Karpas-422 (cell line): Measurements from ENCODE around the gene NCBP2L. TPM values are rescaled to one million over a fixed set of nuclear protein-coding genes. Genes with fewer than 3 reads are reported as not detected.
"Not testable (repeated sequence)": the region's sequence is repeated elsewhere in the genome, so short reads cannot be mapped to it uniquely, and the experiment has no call there.

Source experiments
- DNase-seq: peaks from one replicate; pipeline ENCODE4 v3.0.0-alpha.2; 2015
- H2AFZ ChIP-seq: fragments of 200-600 bp; sonication (generic); 2 replicates; pipeline ENCODE4 v1.6.1; 2014; ENCODE audit warnings: antibody characterized with exemption, low read length, mixed read lengths
- H3K27ac ChIP-seq: fragments of 200-600 bp; sonication (generic); 2 replicates; pipeline ENCODE4 v1.5.1; 2014; ENCODE audit warnings: mild to moderate bottlenecking, low read length, moderate library complexity
- H3K27me3 ChIP-seq: fragments of 200-600 bp; sonication (generic); 2 replicates; pipeline ENCODE4 v1.6.1; 2014; ENCODE audit warnings: low read length, mixed read lengths
- H3K36me3 ChIP-seq: fragments of 200-600 bp; sonication (generic); 2 replicates; pipeline ENCODE4 v1.6.1; 2014; ENCODE audit warnings: low read length, mixed read lengths; ENCODE audit not compliant: insufficient read depth
- H3K4me1 ChIP-seq: fragments of 200-600 bp; sonication (generic); 2 replicates; pipeline ENCODE4 v1.6.1; 2014; ENCODE audit warnings: mild to moderate bottlenecking, low read length, mixed read lengths
- H3K4me2 ChIP-seq: fragments of 200-600 bp; sonication (generic); 2 replicates; pipeline ENCODE4 v1.6.1; 2014; ENCODE audit warnings: low read length, low read depth, mild to moderate bottlenecking; ENCODE audit not compliant: poor library complexity, severe bottlenecking
- H3K4me3 ChIP-seq: fragments of 200-600 bp; sonication (generic); 2 replicates; pipeline ENCODE4 v1.5.1; 2014; ENCODE audit warnings: mild to moderate bottlenecking, antibody characterized with exemption, low read length, mixed read lengths
- H3K79me2 ChIP-seq: fragments of 200-600 bp; sonication (generic); 2 replicates; pipeline ENCODE4 v1.6.1; 2014; ENCODE audit warnings: mild to moderate bottlenecking, low read length, mixed read lengths
- H3K9ac ChIP-seq: fragments of 200-600 bp; sonication (generic); 2 replicates; pipeline ENCODE4 v1.6.0; 2014; ENCODE audit warnings: low read length
- H3K9me2 ChIP-seq: fragments of 200-600 bp; sonication (generic), shearing (Covaris generic); replicated peaks from 2 replicates; pipeline ENCODE4 v1.6.0; 2014; ENCODE audit warnings: mild to moderate bottlenecking, low read length, moderate library complexity; ENCODE audit not compliant: insufficient read depth
- H3K9me3 ChIP-seq: fragments of 300-700, 200-600 bp; sonication (generic); 2 replicates; pipeline ENCODE4 v1.6.1; 2014; ENCODE audit warnings: low read length, mixed read lengths
- H4K20me1 ChIP-seq: fragments of 200-600 bp; sonication (generic); 2 replicates; pipeline ENCODE4 v1.6.1; 2014; ENCODE audit warnings: mild to moderate bottlenecking, antibody characterized with exemption, low read length, low read depth; ENCODE audit not compliant: insufficient read depth
- total RNA-seq: library from RNA; depleted of rRNA; stranded (reverse); fragments of >200 nt; shearing (Covaris generic); gene quantifications from 2 replicates; pipeline ENCODE4 v1.2.3, GENCODE V29; 2014; ENCODE audit warnings: low replicate concordance

Gene NCBP2L
- total RNA-seq, 1 experiment from 2014 or later, result not detected

DNA sequence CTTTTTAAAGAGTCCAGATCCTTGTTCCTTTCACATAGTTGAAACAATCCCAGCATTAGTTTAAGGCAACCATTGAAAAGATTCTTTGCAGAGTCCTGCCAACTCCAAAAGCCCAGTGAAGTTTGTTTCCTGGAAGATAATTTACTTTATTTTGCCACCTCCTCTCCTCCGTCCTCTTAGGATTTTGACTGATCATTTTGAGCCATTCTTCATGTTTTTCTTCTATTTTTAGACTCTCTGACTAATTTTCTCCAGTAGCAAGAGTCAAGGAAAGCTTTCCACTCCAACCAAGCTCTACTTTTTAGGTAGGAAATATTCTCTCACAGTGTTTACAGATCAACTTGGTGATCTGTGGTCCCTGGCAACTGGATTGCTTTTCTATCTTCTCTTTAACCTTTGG lies 10.3 kb downstream of the NCBP2L start:
- no peak overlapping the region for H2AFZ ChIP-seq
- no peaks in the 10 kb centered on the region for H3K36me3 ChIP-seq
- H3K4me1 ChIP-seq, result no peaks in the 10 kb centered on the region
- H3K4me2 ChIP-seq, result no peak overlapping the region
- H3K4me3 ChIP-seq, result no peak overlapping the region
- H3K9ac ChIP-seq, result no peak overlapping the region
- H3K27me3 ChIP-seq, result no peaks in the 10 kb centered on the region
- no peaks in the 10 kb centered on the region for H3K9me3 ChIP-seq
- DNase-seq, result no peak
- no peak overlapping the region for H3K27ac ChIP-seq
- no peaks in the 10 kb centered on the region for H4K20me1 ChIP-seq
- no peaks in the 10 kb centered on the region for H3K79me2 ChIP-seq
- H3K9me2 ChIP-seq, result no peaks in the 10 kb centered on the region

DNA sequence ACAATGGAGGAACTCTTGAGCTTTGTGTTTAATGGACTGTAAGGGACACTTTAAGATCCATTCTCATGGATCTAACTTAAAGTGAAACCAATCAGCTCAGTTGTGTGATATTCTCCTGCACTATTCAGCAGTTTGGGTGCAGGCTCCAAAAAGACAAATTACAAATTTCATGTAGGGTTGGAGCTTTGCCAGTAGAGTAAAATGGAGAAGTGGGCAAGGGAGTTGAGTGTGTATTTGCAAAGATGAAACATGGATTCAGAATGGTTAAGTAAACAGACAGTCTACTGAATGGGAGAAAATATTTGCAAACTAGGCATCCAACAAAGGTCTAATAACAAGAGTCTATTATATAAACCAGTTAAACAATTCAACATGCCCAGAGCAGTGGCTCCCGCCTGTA lies 26.9 kb downstream of the NCBP2L start:
- Histone ChIP-seq H3K27ac (no peak overlapping the region), H3K9ac (no peak overlapping the region), H3K27me3 (no peaks in the 10 kb centered on the region), H3K79me2 (no peaks in the 10 kb centered on the region), H3K9me3 (peaks cover 4% of the 10 kb centered on the region; the same call in 1 of the 2 replicates), H2AFZ (no peak overlapping the region), H3K4me3 (no peak overlapping the region), H3K9me2 (no peaks in the 10 kb centered on the region), H3K36me3 (no peaks in the 10 kb centered on the region), H4K20me1 (no peaks in the 10 kb centered on the region), H3K4me2 (no peak overlapping the region), H3K4me1 (no peaks in the 10 kb centered on the region)
- DNase-seq, result no peak

DNA sequence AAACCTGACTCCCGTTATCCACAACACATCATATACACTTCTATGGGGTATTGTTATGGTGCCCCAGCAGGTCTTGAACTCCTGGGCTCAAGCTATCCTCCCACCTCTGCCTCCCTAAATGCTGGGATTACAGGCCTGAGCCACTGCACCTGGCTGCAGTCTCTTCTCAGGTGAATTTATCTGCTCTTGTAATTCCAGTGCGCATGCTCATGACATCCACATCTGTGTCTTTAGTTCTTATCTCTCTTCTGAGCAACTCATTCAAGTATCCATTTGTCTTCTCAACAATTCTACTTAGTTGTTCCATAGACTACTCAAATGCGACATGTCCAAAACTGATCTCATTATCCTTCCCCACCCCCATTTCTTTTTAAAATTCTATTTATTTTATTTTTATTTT lies 27.6 kb downstream of the NCBP2L start:
- H3K9me3 ChIP-seq, result peaks cover 4% of the 10 kb centered on the region; the same call in 1 of the 2 replicates
- no peaks in the 10 kb centered on the region for H3K79me2 ChIP-seq
- no peak overlapping the region for H2AFZ ChIP-seq
- DNase-seq, result no peak
- H3K27me3 ChIP-seq, result no peaks in the 10 kb centered on the region
- H3K4me2 ChIP-seq, result no peak overlapping the region
- H3K4me1 ChIP-seq, result no peaks in the 10 kb centered on the region
- no peaks in the 10 kb centered on the region for H3K36me3 ChIP-seq
- H3K9me2 ChIP-seq, result no peaks in the 10 kb centered on the region
- no peak overlapping the region for H3K9ac ChIP-seq
- no peak overlapping the region for H3K27ac ChIP-seq
- no peaks in the 10 kb centered on the region for H4K20me1 ChIP-seq
- H3K4me3 ChIP-seq, result no peak overlapping the region

DNA sequence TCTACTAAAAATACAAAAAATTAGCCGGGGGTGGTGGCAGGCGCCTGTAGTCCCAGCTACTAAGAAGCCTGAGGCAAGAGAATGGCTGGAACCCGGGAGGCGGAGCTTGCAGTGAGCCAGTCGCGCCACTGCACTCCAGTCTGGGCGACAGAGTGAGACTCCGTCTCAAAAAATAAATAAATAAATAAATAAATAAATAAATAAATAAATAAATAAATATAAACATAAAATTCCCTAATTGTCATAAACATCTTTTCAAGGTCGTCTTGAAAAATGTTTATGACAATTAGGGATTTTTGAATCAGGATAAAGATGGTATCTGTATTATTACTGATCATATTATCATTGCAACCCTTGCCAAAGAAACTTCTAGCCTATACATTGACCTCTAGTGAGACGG lies 32.5 kb downstream of the NCBP2L start:
- H3K9me2 ChIP-seq, result not testable (repeated sequence)

DNA sequence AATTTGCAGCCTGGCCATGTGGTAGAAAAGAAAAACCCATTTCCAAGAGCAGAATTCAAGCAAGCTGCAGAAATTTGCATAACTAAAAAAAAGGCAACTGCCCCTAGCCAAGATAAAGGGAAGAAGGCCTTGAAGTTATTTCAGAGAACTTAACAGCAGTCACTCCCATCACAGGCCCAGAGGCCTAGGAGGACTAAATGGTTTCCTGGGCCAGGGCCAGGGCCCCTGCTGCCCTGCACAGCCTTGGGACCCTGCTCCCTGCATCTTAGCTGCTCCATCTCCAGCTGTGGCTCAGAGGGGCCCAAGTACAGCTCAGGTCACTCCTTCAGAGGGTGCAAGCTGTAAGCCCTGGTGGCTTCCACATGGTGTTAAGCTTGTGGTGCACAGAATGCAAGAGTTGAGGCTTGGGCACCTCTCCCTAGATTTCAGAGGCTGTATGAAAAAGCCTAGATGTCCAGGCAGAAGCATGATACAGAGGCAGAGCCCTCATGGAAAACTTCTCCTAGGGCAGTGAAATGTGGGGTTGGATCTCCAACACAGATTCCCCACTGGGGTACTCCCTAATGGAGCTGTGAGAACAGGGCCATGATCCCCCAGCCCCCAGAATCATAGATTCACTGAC lies 41.5 kb downstream of the NCBP2L start:
- Histone ChIP-seq H3K27ac (no peak overlapping the region), H3K4me2 (no peak overlapping the region), H3K4me1 (no peaks in the 10 kb centered on the region), H3K79me2 (no peaks in the 10 kb centered on the region), H3K27me3 (no peaks in the 10 kb centered on the region), H3K36me3 (no peaks in the 10 kb centered on the region), H3K9ac (no peak overlapping the region), H4K20me1 (no peaks in the 10 kb centered on the region), H3K4me3 (no peak overlapping the region), H2AFZ (no peak overlapping the region), H3K9me3 (peaks cover 4% of the 10 kb centered on the region; the same call in 1 of the 2 replicates), H3K9me2 (no peaks in the 10 kb centered on the region)
- no peak for DNase-seq

More for the DNA sequence above, 32.5 kb downstream of the NCBP2L start:
- not testable (repeated sequence) for H3K4me2 ChIP-seq, H3K4me3 ChIP-seq, H2AFZ ChIP-seq, H3K27ac ChIP-seq, DNase-seq, H3K9ac ChIP-seq, H3K4me1 ChIP-seq, H3K9me3 ChIP-seq, H3K27me3 ChIP-seq, H3K36me3 ChIP-seq, H3K79me2 ChIP-seq, H4K20me1 ChIP-seq

DNA sequence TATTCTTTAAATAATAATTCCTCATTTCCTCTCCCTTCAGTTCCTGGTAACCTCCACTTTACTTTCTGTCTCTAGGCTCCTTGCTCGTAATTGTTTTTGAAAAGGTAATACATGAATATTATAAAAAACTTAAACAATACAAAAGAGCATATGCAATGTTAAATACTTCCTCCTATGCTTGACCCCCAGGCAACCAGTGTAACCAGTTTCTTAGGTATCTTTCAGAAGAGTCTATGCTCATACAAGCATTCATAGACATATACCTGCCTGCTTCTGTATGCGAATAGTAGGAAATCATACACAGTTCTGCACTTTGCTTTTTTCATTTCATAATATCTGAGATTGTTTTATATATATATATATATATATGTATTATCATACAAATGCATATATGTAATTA lies 45.5 kb downstream of the NCBP2L start:
- Histone ChIP-seq H2AFZ (no peak overlapping the region), H3K36me3 (no peaks in the 10 kb centered on the region), H3K9me3 (peaks cover 4% of the 10 kb centered on the region; the same call in 1 of the 2 replicates), H3K4me1 (peaks cover 12% of the 10 kb centered on the region; the same call in 1 of the 2 replicates), H4K20me1 (no peaks in the 10 kb centered on the region), H3K4me2 (no peak overlapping the region), H3K27ac (no peak overlapping the region), H3K9me2 (no peaks in the 10 kb centered on the region), H3K27me3 (no peaks in the 10 kb centered on the region), H3K9ac (no peak overlapping the region), H3K4me3 (no peak overlapping the region), H3K79me2 (no peaks in the 10 kb centered on the region)
- no peak for DNase-seq

DNA sequence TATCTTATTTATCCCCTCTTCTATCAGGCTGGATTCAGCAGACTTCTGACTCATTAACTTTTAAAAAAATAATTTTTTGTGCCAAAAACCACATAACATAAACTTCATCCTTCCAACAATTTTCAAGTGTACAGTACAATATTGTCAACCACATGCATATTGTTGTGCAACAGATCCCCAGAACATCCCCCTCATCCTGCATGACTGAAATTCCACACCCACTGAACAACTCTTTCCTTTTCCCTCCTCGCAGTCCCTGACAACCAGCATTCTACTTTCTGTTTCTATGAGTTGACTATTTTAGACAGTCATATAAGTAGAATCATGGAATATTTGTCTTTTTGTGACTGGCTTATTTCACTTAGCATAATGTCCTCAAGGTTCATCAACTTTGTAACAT lies 45.9 kb downstream of the NCBP2L start:
- Histone ChIP-seq H2AFZ (no peak overlapping the region), H3K27me3 (no peaks in the 10 kb centered on the region), H3K9ac (no peak overlapping the region), H3K36me3 (no peaks in the 10 kb centered on the region), H3K9me2 (no peaks in the 10 kb centered on the region), H3K4me3 (no peak overlapping the region), H3K27ac (no peak overlapping the region), H3K79me2 (no peaks in the 10 kb centered on the region), H3K9me3 (peaks cover 4% of the 10 kb centered on the region; the same call in 1 of the 2 replicates), H4K20me1 (no peaks in the 10 kb centered on the region), H3K4me2 (no peak overlapping the region), H3K4me1 (peaks cover 12% of the 10 kb centered on the region; the same call in 1 of the 2 replicates)
- no peak for DNase-seq

DNA sequence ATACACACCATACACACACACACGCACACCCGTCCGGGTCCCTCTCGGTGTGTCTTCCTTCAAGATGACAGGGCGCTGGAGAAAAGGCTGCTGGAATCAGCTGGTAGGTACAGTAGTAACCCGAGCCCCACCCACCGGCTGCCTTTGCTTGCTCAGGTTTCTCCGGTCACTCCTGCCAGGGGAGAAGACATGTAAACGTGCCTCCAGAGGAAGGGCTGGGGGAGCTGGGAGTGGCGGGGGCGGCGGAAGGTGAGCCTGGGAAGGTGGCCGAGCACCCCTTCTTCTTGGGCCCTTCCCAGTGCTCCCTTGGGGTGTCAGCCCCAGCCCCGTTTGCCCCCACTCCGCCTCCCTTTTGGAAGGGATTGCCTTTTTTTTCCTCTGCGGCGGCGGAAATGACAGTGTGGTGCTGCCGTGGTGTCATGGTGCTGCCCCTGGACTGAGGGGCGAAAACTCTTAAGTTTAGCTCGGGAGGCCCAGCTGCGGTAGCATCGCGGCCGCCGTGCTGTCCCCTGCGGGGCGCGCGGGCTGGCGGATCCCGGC lies 48.2 kb downstream of the NCBP2L start, which contains the start of gene MID2:
Gene MID2 (plus strand): TSS at position 169 of the 540 bp plus-strand sequence. CDS start 561 bp downstream, outside the sequence.
- Histone ChIP-seq H3K9me3 (no peaks in the 10 kb centered on the region), H3K79me2 (no peaks in the 10 kb centered on the region), H3K36me3 (no peaks in the 10 kb centered on the region), H3K4me2 (peak within 1 kb of the TSS; percentile 66), H3K27me3 (no peaks in the 10 kb centered on the region), H2AFZ (peak within 1 kb of the TSS; percentile 43; the same call in 1 of the 2 replicates), H3K4me3 (peak within 1 kb of the TSS; percentile 60; the same call in 1 of the 2 replicates), H3K27ac (no peak within 1 kb of the TSS), H4K20me1 (no peaks in the 10 kb centered on the region), H3K9ac (peak within 1 kb of the TSS; percentile 33; the same call in 1 of the 2 replicates), H3K4me1 (peaks cover 12% of the 10 kb centered on the region; the same call in 1 of the 2 replicates), H3K9me2 (no peaks in the 10 kb centered on the region)
- DNase-seq, result peak; percentile 45
